ENCODE measurements around the gene CCL27.

DNA sequence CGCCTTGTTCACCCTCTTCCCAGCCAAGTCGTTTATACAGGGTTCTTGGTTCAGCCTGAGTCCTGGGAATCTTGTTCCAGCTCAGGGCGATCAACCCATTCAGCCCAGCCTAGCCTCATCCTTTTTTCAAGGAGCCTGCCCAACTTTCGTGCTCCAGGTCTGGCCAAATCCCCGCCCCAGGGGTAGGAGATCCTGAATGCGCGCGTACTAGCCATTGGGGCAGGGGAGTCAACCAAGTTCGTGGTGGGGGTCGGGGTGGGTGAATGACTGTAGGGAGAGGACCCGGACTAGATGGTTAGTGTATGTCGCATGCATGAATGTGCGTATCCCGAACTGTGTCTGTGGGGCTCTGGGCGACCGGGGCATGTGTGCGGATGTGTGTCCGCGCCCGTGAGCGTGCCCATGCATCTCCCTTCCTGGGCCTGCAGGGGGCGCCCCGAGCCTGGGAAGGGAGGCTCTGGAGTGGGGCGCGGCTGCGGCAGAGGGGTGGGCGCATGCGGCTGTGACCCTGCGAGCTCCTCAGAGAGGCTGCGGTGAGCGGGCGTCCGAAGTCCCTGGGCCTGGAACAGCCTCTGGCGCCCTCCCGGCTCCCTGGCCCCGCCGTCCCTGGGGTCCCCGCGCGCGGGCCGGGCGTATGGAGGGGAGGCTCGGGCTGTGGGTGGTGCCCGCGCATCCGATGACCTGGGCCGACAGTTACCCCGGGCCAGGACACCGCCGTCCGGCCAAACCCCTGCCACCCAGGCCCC, 38.7 kb upstream of the CCL27 start:
- TF ChIP-seq CTCF (IDR thresholded peaks at IDR 0.05; ENCODE audit: low read depth, low read length, poor library complexity, severe bottlenecking): peak; percentile 79
- TF ChIP-seq EZH2phosphoT487 (IDR thresholded peaks at IDR 0.05; ENCODE audit: borderline replicate concordance, low read length): no peak
